HepG2 (cell line): Measurements from ENCODE around the gene CCDC174. TPM values are rescaled to one million over a fixed set of nuclear protein-coding genes. Genes with fewer than 3 reads are reported as not detected.

Source experiments
- ATAC-seq: fragments of 200-7000 bp; cut with Tn5 transposase; 3 replicates; pipeline ENCODE4 v1.9.1; 2020; ENCODE audit warnings: mild to moderate bottlenecking, moderate library complexity
- BruUV-seq: library from RNA; stranded (reverse); fragments of 400-500 nt; replicated peaks from 2 replicates; lab custom pipeline; 2021; lab: Mats Ljungman, UMichigan
- CTCF ChIA-PET: fragments of 300-600 bp; formaldehyde crosslinking; extraction: SDS; loops from one replicate; lab custom pipeline; 2021; ENCODE audit warnings: low total read pairs, inconsistent platforms, low intra/inter-chr PET ratio; lab: Yijun Ruan, JAX
- POLR2A ChIA-PET: fragments of 350-600 bp; sonication (Branson Sonifier 250); formaldehyde crosslinking; loops from one replicate; lab custom pipeline; 2020; ENCODE audit warnings: antibody characterized with exemption, inconsistent platforms; lab: Yijun Ruan, JAX
- DNase-seq: peaks from one replicate; pipeline ENCODE4 v3.0.0-alpha.2; 2015; ENCODE audit warnings: low spot score
- FAIRE-seq: peaks from 3 replicates; lab custom pipeline; 2011; peaks lifted over from hg19 to GRCh38; lab: Jason Lieb, UNC
- H2AFZ ChIP-seq: one replicate; pipeline ENCODE4 v1.6.1; 2011; ENCODE audit warnings: low read length, inconsistent platforms
- H3K27ac ChIP-seq: fragments of 300-600 bp; 3 replicates; pipeline ENCODE4 v1.8.0; 2011; ENCODE audit warnings: mixed run types, mild to moderate bottlenecking, mixed read lengths, low read length, inconsistent platforms; ENCODE audit not compliant: insufficient read depth; ENCODE audit errors: extremely low read length
- H3K27me3 ChIP-seq, 2 experiments: fragments of 200-600 bp in 1 of 2; 2 replicates in 1 of 2; 3 replicates in 1 of 2; pipeline versions ENCODE4 v1.6.0 to v1.8.0; 2011; ENCODE audit warnings: low read length in 2 of 2, mild to moderate bottlenecking in 2 of 2, moderate library complexity in 2 of 2, inconsistent platforms in 1 of 2; ENCODE audit not compliant: insufficient read depth in 2 of 2, control insufficient read depth in 1 of 2
- H3K36me3 ChIP-seq, 2 experiments: fragments of 200-600 bp in 1 of 2; replicated peaks in 1 of 2; 2 replicates in 1 of 2; 3 replicates in 1 of 2; pipeline versions ENCODE4 v1.5.1 to v1.8.0; 2011; ENCODE audit warnings: low read length in 2 of 2, inconsistent platforms in 1 of 2; ENCODE audit not compliant: insufficient read depth in 2 of 2, control insufficient read depth in 1 of 2
- H3K4me1 ChIP-seq: 2 replicates; pipeline ENCODE4 v1.5.1; 2012; ENCODE audit warnings: low read length, inconsistent platforms; ENCODE audit not compliant: insufficient read depth
- H3K4me2 ChIP-seq: 2 replicates; pipeline ENCODE4 v1.6.0; 2011; ENCODE audit warnings: low read depth, low read length, inconsistent platforms
- H3K4me3 ChIP-seq, 3 experiments: fragments of 200-600 bp in 1 of 3; sonication (generic), shearing (Covaris generic) in 1 of 3; replicated peaks in 1 of 3; 2 replicates each; pipeline ENCODE4 v1.5.1; 2011 to 2016; ENCODE audit warnings: low read length in 3 of 3, inconsistent platforms in 2 of 3, low read depth in 2 of 3, mild to moderate bottlenecking in 2 of 3, control low read depth in 1 of 3, mixed read lengths in 1 of 3; ENCODE audit not compliant: insufficient read depth in 1 of 3
- H3K79me2 ChIP-seq: one replicate; pipeline ENCODE4 v1.6.1; 2011; ENCODE audit warnings: low read length, inconsistent platforms; ENCODE audit not compliant: insufficient read depth
- H3K9ac ChIP-seq: 2 replicates; pipeline ENCODE4 v1.6.0; 2011; ENCODE audit warnings: mild to moderate bottlenecking, low read depth, low read length, inconsistent platforms; ENCODE audit not compliant: insufficient read depth
- H3K9me3 ChIP-seq: 2 replicates; pipeline ENCODE4 v1.5.1; 2012; ENCODE audit warnings: mild to moderate bottlenecking, low read length
- H4K20me1 ChIP-seq: 2 replicates; pipeline ENCODE4 v1.6.0; 2011; ENCODE audit warnings: inconsistent platforms, mild to moderate bottlenecking, low read length, moderate library complexity; ENCODE audit not compliant: insufficient read depth
- CEBPB ChIP-seq: IDR thresholded peaks from 2 replicates; pipeline ENCODE4 v1.6.1; 2011; ENCODE audit warnings: low read depth, low read length, improper control_type of control experiment, borderline replicate concordance
- PITX1 ChIP-seq: sonication (generic); formaldehyde crosslinking; IDR thresholded peaks from 2 replicates; pipeline ENCODE4 v1.5.1; 2020; ENCODE audit warnings: mild to moderate bottlenecking, missing genetic modification reagents
- SIN3B ChIP-seq: fragments of 150-350 bp; IDR thresholded peaks from 2 replicates; pipeline ENCODE4 v1.6.1; 2014; ENCODE audit warnings: low read length
- ZBTB21 ChIP-seq: sonication (generic); formaldehyde crosslinking; IDR thresholded peaks from 2 replicates; pipeline ENCODE4 v1.4.0; 2020; ENCODE audit warnings: missing genetic modification reagents
- ZNF619 ChIP-seq: sonication (generic); formaldehyde crosslinking; IDR thresholded peaks from 2 replicates; pipeline ENCODE4 v1.4.0; 2020; ENCODE audit warnings: mild to moderate bottlenecking, missing genetic modification reagents
- WGBS: methylation state at CpG from one replicate; pipeline ENCODE4 v1.1.6; 2017; ENCODE audit warnings: low lambda C conversion rate; 5-methylcytosine and 5-hydroxymethylcytosine counted together
- in situ Hi-C: cut with HindIII; loops from 2 replicates; pipeline ENCODE4 v1.10.0; 2017; ENCODE audit warnings: low pct_unique_long_range_greater_than_20kb; ENCODE audit not compliant: extremely low pct_ligation_motif_present
- intact Hi-C: fragments of 100-400 bp; cut with micrococcal nuclease; formaldehyde crosslinking; loops from one replicate; pipeline ENCODE4 v1.10.0; 2022; ENCODE audit not compliant: unreplicated experiment
- polyA plus RNA-seq, 8 experiments: library from polyadenylated mRNA; depleted of rRNA in 3 of 8; stranded (reverse) in 7 of 8; unstranded in 1 of 8; fragments of >200 nt; fragmentation: Illumina TruSeq in 4 of 8; extraction: Trizol in 4 of 8; gene quantifications; 2 replicates each; pipeline versions ENCODE4 v1.2.1 to v1.2.3, GENCODE V29; 2011 to 2016; ENCODE audit warnings: low read depth in 4 of 8, missing spikeins in 1 of 8, mixed read lengths in 1 of 8; ENCODE audit not compliant: insufficient read depth in 1 of 8
- total RNA-seq, 5 experiments: library from RNA; depleted of rRNA; stranded (reverse); fragments of >200 nt; fragmentation: Illumina TruSeq; extraction: Trizol; gene quantifications; 2 replicates each; pipeline ENCODE4 v1.2.3, GENCODE V29; 2016; ENCODE audit warnings: low read depth in 1 of 5
- TF ChIP-seq, protein P1 (sequence below): sonication (generic); formaldehyde crosslinking; IDR thresholded peaks from 2 replicates; pipeline ENCODE4 v1.5.0; 2020; ENCODE audit warnings: missing genetic modification reagents, mild to moderate bottlenecking, borderline replicate concordance
- TF ChIP-seq, protein P2 (sequence below): sonication (generic); formaldehyde crosslinking; IDR thresholded peaks from 2 replicates; pipeline ENCODE4 v1.4.0; 2020; ENCODE audit warnings: missing genetic modification reagents

CCDC174 gene
- total and polyA plus RNA-seq, 2 of the 13 experiments (the other 11 are each of a cell fraction or from before 2014, with no cell fraction given), result 5.4 to 11.0 TPM

DNA sequence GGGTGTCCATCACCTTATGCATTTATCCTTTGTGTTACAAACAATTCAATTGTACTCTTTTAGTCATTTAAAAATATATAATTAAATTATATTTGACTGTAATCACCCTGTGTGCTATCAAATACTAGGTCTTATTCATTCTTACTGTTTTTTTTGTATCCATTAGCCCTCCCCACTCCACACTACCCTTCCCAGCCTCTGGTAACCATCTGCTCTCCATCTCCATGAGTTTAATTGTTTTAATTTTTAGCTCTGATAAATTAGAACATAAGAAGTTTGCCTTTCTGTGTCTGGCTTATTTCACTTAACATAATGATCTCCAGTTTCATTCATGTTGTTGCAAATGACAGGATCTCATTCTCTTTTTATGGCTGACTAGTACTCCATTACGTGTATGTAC lies 40.2 kb downstream of the CCDC174 start (continued):
- no peak for TF ChIP-seq SIN3B

DNA sequence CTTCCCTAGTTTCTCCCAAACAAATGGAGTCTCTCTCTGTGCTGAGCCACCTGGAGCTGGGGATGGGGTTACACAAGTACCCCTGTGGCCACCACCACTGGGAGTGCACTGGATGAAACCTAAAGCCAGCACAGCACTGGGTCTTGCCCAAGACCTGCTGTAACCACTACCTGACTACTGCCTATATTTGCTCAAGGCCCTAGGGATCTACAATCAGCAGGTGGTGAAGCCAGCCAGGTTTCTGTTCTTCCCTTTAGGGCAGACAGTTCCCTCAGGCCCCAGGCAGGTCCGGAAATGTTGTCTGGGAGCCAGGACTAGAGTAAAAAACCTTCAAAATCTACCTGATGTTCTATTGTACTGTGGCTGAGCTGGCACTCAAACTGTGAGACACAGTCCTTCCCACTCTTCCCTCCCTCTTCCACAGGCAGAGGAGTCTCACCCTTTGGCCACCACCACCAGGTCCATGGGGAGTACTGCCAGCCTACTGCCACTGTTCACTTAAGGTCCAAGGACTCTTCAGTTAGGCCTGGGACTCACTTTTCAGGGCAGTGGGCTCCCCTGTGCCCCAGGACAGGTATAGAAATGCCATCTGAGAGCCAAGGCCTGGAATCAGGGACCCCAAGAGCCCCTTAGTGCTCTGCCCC lies 47.2 kb downstream of the CCDC174 start:
- H3K4me2 ChIP-seq, result no peak overlapping the region
- H3K27ac ChIP-seq, result no peak overlapping the region
- no peaks in the 10 kb centered on the region for H3K9me3 ChIP-seq
- no peak for DNase-seq
- no peaks in the 10 kb centered on the region for H3K4me1 ChIP-seq
- peak; percentile 59 for ATAC-seq
- H3K4me3 ChIP-seq, result no peak overlapping the region
- in situ Hi-C loops, result no loop called here
- CTCF ChIA-PET, result no interaction called here
- H3K79me2 ChIP-seq, result no peaks in the 10 kb centered on the region
- no peaks in the 10 kb centered on the region for H4K20me1 ChIP-seq
- BruUV-seq, result no TSS peak
- H3K36me3 ChIP-seq, result no peaks in the 10 kb centered on the region
- intact Hi-C loops, result no loop called here
- no peak overlapping the region for H2AFZ ChIP-seq
- no peaks in the 10 kb centered on the region; a peak in 1 of 5 replicates for H3K27me3 ChIP-seq
- WGBS, result 0% methylated on average over 1 of the region's 1 CpG
- POLR2A ChIA-PET, result no interaction called here
- no peak for FAIRE-seq
- TF ChIP-seq, protein P1, sequence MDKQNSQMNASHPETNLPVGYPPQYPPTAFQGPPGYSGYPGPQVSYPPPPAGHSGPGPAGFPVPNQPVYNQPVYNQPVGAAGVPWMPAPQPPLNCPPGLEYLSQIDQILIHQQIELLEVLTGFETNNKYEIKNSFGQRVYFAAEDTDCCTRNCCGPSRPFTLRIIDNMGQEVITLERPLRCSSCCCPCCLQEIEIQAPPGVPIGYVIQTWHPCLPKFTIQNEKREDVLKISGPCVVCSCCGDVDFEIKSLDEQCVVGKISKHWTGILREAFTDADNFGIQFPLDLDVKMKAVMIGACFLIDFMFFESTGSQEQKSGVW (CRISPR knock-in tag), result no peak
- TF ChIP-seq ZNF619 (CRISPR knock-in tag), result no peak
- TF ChIP-seq CEBPB, result peak; percentile 15; the same call in 1 of the 2 replicates
- no peak for TF ChIP-seq PITX1 (CRISPR knock-in tag)
- TF ChIP-seq, protein P2, sequence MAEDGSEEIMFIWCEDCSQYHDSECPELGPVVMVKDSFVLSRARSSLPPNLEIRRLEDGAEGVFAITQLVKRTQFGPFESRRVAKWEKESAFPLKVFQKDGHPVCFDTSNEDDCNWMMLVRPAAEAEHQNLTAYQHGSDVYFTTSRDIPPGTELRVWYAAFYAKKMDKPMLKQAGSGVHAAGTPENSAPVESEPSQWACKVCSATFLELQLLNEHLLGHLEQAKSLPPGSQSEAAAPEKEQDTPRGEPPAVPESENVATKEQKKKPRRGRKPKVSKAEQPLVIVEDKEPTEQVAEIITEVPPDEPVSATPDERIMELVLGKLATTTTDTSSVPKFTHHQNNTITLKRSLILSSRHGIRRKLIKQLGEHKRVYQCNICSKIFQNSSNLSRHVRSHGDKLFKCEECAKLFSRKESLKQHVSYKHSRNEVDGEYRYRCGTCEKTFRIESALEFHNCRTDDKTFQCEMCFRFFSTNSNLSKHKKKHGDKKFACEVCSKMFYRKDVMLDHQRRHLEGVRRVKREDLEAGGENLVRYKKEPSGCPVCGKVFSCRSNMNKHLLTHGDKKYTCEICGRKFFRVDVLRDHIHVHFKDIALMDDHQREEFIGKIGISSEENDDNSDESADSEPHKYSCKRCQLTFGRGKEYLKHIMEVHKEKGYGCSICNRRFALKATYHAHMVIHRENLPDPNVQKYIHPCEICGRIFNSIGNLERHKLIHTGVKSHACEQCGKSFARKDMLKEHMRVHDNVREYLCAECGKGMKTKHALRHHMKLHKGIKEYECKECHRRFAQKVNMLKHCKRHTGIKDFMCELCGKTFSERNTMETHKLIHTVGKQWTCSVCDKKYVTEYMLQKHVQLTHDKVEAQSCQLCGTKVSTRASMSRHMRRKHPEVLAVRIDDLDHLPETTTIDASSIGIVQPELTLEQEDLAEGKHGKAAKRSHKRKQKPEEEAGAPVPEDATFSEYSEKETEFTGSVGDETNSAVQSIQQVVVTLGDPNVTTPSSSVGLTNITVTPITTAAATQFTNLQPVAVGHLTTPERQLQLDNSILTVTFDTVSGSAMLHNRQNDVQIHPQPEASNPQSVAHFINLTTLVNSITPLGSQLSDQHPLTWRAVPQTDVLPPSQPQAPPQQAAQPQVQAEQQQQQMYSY (CRISPR knock-in tag), result no peak
- no peak for TF ChIP-seq ZBTB21
- no peak overlapping the region for H3K9ac ChIP-seq
